GM23338 (cell line): ENCODE results near the gene AKR1E2. TPM values are rescaled to one million over a fixed set of nuclear protein-coding genes. Genes with fewer than 3 reads are reported as not detected.

Experiments used
- ATAC-seq: fragments of 200-7000 bp; cut with Tn5 transposase; 3 replicates; pipeline ENCODE4 v1.9.1; 2020
- DNase-seq: peaks from one replicate; pipeline ENCODE4 v3.0.0-alpha.2; 2015; ENCODE audit warnings: low spot score
- H2AFZ ChIP-seq: fragments of 200-600 bp; sonication (generic); 2 replicates; pipeline ENCODE4 v1.8.0; 2016; ENCODE audit warnings: antibody characterized with exemption, mild to moderate bottlenecking, moderate library complexity
- H3F3A ChIP-seq: fragments of 200-600 bp; sonication (generic); replicated peaks from 2 replicates; pipeline ENCODE4 v1.8.0; 2017; ENCODE audit warnings: antibody characterized with exemption, mixed run types, low read depth
- H3K27ac ChIP-seq: fragments of 200-600 bp; sonication (generic); 2 replicates; pipeline ENCODE4 v1.6.1; 2016; ENCODE audit warnings: low read depth
- H3K27me3 ChIP-seq: fragments of 200-600 bp; sonication (generic); 2 replicates; pipeline ENCODE4 v1.8.0; 2016; ENCODE audit warnings: mild to moderate bottlenecking, mixed run types, moderate library complexity; ENCODE audit not compliant: insufficient read depth
- H3K36me3 ChIP-seq: fragments of 200-600 bp; sonication (generic); 2 replicates; pipeline ENCODE4 v1.8.0; 2016; ENCODE audit warnings: mild to moderate bottlenecking; ENCODE audit not compliant: insufficient read depth
- H3K4me1 ChIP-seq: fragments of 200-600 bp; sonication (generic); 2 replicates; pipeline ENCODE4 v1.8.0; 2016; ENCODE audit warnings: mild to moderate bottlenecking, moderate library complexity; ENCODE audit not compliant: insufficient read depth
- H3K4me2 ChIP-seq: fragments of 200-600 bp; sonication (generic); 2 replicates; pipeline ENCODE4 v1.7.1; 2017; ENCODE audit warnings: mixed run types
- H3K4me3 ChIP-seq: fragments of 200-600 bp; sonication (generic); 2 replicates; pipeline ENCODE4 v1.6.1; 2016; ENCODE audit warnings: mixed run types
- H3K79me2 ChIP-seq: fragments of 200-600 bp; sonication (generic); replicated peaks from 2 replicates; pipeline ENCODE4 v1.8.0; 2017; ENCODE audit warnings: mild to moderate bottlenecking; ENCODE audit not compliant: insufficient read depth
- H3K9me2 ChIP-seq: fragments of 200-600 bp; sonication (generic); 2 replicates; pipeline ENCODE4 v1.8.0; 2017; ENCODE audit not compliant: insufficient read depth
- H4K20me1 ChIP-seq: fragments of 200-600 bp; sonication (generic); replicated peaks from 2 replicates; pipeline ENCODE4 v1.8.0; 2017; ENCODE audit warnings: mild to moderate bottlenecking; ENCODE audit not compliant: insufficient read depth
- H3K27ac Mint-ChIP-seq: 2 replicates; pipeline ENCODE4 v1.8.0; 2020; ENCODE audit warnings: inconsistent platforms, mild to moderate bottlenecking, moderate library complexity, mixed read lengths
- H3K27me3 Mint-ChIP-seq: 3 replicates; pipeline ENCODE4 v1.8.0; 2022; ENCODE audit warnings: low read depth, mild to moderate bottlenecking, moderate library complexity, mixed read lengths, inconsistent platforms; ENCODE audit not compliant: insufficient read depth, poor library complexity
- H3K36me3 Mint-ChIP-seq: 3 replicates; pipeline ENCODE4 v1.8.0; 2021; ENCODE audit warnings: low read depth, mild to moderate bottlenecking, inconsistent platforms, moderate library complexity, mixed read lengths
- H3K4me1 Mint-ChIP-seq: 3 replicates; pipeline ENCODE4 v1.8.0; 2020; ENCODE audit warnings: mild to moderate bottlenecking, inconsistent platforms, mixed read lengths
- H3K4me3 Mint-ChIP-seq: 3 replicates; pipeline ENCODE4 v1.8.0; 2021; ENCODE audit warnings: moderate library complexity, mild to moderate bottlenecking, inconsistent platforms, mixed read lengths
- H3K9me3 Mint-ChIP-seq: 3 replicates; pipeline ENCODE4 v1.8.0; 2020; ENCODE audit warnings: moderate library complexity, mild to moderate bottlenecking, inconsistent platforms, mixed read lengths
- CREB1 ChIP-seq: fragments of 250-450 bp; sonication (Bioruptor Pico); IDR thresholded peaks from 2 replicates; pipeline ENCODE4 v1.5.0; 2020; ENCODE audit warnings: low read depth, mild to moderate bottlenecking, moderate library complexity
- ETS1 ChIP-seq: IDR thresholded peaks from 2 replicates; pipeline ENCODE4 v1.6.1; 2016; ENCODE audit warnings: antibody characterized with exemption
- EZH2 ChIP-seq: fragments of 200-600 bp; sonication (generic); IDR thresholded peaks from one replicate; pipeline ENCODE4 v1.8.0; 2017; ENCODE audit warnings: antibody characterized with exemption, mild to moderate bottlenecking, low read depth; ENCODE audit not compliant: unreplicated experiment
- EZH2phosphoT487 ChIP-seq: fragments of 200-600 bp; sonication (generic); IDR thresholded peaks from one replicate; pipeline ENCODE4 v1.8.1; 2018; ENCODE audit warnings: antibody characterized with exemption; ENCODE audit not compliant: unreplicated experiment
- JUNB ChIP-seq: IDR thresholded peaks from one replicate; pipeline ENCODE4 v1.6.1; 2016; ENCODE audit warnings: antibody characterized with exemption; ENCODE audit not compliant: unreplicated experiment
- POLR2AphosphoS5 ChIP-seq: IDR thresholded peaks from 2 replicates; pipeline ENCODE4 v1.6.1; 2016; ENCODE audit warnings: antibody characterized with exemption, low read depth
- STAT1 ChIP-seq: IDR thresholded peaks from one replicate; pipeline ENCODE4 v1.6.1; 2016; ENCODE audit warnings: antibody characterized with exemption; ENCODE audit not compliant: unreplicated experiment
- ZNF114 ChIP-seq: fragments of 250-450 bp; sonication (Bioruptor Pico); IDR thresholded peaks from 2 replicates; pipeline ENCODE4 v1.5.0; 2020; ENCODE audit warnings: mild to moderate bottlenecking, moderate library complexity
- ZNF331 ChIP-seq: fragments of 250-450 bp; sonication (Bioruptor Pico); IDR thresholded peaks from 2 replicates; pipeline ENCODE4 v1.5.0; 2020; ENCODE audit warnings: low read depth, mild to moderate bottlenecking, moderate library complexity
- polyA plus RNA-seq: library from polyadenylated mRNA; unstranded; fragments of >200 nt; fragmentation: Nextera tagmentation; extraction: Ambion mirVana; gene quantifications from 2 replicates; pipeline ENCODE4 v1.2.1, GENCODE V29; 2016
- total RNA-seq: library from RNA; depleted of rRNA; stranded (reverse); fragments of >200 nt; shearing (Covaris generic); gene quantifications from 2 replicates; pipeline ENCODE4 v1.2.3, GENCODE V29; 2014
- TF ChIP-seq, protein P1 (sequence below): fragments of 250-450 bp; sonication (Bioruptor Pico); IDR thresholded peaks from 2 replicates; pipeline ENCODE4 v1.5.0; 2020; ENCODE audit warnings: mild to moderate bottlenecking, moderate library complexity

Gene AKR1E2
- total and polyA plus RNA-seq, 2 experiments from 2014 or later: 2.2 to 4.3 TPM

DNA sequence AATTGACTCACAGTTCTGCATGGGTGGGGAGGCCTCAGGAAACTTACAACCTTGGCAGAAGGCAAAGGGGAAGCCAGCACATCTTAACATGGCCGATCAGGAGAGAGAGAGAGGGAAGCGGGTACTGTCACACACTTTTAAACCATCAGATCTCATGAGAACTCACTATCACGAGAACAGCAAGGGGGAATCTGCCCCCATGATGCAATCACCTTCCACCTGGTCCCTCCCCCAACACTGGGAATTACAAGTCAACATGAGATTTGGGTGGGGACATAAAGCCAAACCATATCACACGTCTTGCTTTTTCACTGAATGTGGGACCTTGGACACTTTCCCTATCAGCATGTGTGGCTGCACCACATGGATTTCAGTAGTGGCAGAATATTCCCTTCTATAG is 9.0 kb upstream of the AKR1E2 start (continued):
- TF ChIP-seq, protein P1, sequence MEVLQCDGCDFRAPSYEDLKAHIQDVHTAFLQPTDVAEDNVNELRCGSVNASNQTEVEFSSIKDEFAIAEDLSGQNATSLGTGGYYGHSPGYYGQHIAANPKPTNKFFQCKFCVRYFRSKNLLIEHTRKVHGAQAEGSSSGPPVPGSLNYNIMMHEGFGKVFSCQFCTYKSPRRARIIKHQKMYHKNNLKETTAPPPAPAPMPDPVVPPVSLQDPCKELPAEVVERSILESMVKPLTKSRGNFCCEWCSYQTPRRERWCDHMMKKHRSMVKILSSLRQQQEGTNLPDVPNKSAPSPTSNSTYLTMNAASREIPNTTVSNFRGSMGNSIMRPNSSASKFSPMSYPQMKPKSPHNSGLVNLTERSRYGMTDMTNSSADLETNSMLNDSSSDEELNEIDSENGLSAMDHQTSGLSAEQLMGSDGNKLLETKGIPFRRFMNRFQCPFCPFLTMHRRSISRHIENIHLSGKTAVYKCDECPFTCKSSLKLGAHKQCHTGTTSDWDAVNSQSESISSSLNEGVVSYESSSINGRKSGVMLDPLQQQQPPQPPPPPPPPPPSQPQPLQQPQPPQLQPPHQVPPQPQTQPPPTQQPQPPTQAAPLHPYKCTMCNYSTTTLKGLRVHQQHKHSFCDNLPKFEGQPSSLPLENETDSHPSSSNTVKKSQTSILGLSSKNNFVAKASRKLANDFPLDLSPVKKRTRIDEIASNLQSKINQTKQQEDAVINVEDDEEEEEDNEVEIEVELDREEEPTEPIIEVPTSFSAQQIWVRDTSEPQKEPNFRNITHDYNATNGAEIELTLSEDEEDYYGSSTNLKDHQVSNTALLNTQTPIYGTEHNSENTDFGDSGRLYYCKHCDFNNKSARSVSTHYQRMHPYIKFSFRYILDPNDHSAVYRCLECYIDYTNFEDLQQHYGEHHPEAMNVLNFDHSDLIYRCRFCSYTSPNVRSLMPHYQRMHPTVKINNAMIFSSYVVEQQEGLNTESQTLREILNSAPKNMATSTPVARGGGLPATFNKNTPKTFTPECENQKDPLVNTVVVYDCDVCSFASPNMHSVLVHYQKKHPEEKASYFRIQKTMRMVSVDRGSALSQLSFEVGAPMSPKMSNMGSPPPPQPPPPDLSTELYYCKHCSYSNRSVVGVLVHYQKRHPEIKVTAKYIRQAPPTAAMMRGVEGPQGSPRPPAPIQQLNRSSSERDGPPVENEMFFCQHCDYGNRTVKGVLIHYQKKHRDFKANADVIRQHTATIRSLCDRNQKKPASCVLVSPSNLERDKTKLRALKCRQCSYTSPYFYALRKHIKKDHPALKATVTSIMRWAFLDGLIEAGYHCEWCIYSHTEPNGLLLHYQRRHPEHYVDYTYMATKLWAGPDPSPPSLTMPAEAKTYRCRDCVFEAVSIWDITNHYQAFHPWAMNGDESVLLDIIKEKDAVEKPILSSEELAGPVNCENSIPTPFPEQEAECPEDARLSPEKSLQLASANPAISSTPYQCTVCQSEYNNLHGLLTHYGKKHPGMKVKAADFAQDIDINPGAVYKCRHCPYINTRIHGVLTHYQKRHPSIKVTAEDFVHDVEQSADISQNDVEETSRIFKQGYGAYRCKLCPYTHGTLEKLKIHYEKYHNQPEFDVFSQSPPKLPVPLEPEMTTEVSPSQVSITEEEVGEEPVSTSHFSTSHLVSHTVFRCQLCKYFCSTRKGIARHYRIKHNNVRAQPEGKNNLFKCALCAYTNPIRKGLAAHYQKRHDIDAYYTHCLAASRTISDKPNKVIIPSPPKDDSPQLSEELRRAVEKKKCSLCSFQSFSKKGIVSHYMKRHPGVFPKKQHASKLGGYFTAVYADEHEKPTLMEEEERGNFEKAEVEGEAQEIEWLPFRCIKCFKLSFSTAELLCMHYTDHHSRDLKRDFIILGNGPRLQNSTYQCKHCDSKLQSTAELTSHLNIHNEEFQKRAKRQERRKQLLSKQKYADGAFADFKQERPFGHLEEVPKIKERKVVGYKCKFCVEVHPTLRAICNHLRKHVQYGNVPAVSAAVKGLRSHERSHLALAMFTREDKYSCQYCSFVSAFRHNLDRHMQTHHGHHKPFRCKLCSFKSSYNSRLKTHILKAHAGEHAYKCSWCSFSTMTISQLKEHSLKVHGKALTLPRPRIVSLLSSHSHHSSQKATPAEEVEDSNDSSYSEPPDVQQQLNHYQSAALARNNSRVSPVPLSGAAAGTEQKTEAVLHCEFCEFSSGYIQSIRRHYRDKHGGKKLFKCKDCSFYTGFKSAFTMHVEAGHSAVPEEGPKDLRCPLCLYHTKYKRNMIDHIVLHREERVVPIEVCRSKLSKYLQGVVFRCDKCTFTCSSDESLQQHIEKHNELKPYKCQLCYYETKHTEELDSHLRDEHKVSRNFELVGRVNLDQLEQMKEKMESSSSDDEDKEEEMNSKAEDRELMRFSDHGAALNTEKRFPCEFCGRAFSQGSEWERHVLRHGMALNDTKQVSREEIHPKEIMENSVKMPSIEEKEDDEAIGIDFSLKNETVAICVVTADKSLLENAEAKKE (CRISPR knock-in tag): no peak
- TF ChIP-seq STAT1: no peak
- no peak for TF ChIP-seq ZNF114 (CRISPR knock-in tag)
- no peak for TF ChIP-seq ZNF331
- no peak for TF ChIP-seq EZH2phosphoT487
- TF ChIP-seq EZH2: no peak
- TF ChIP-seq JUNB: no peak

DNA sequence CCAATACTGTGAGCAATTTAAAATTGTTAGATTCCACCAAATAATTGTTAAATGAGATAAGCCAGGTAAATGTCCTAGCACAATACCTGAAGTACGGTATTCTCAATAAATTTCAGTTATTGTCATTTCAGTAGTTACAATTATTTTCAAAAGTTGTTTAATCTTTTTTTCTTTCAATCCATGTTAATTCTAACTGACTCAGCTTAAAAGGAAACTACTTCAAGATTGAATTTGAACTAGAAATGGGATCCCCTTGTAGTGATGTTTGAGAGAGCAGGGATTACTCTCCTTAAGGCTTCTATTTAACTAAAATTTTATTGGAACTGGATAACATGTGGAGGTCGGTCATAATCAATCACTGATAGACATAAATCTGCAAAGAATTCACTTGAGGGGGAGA is 6.9 kb upstream of the AKR1E2 start:
- H3K4me1 ChIP-seq: no peaks in the 10 kb centered on the region
- DNase-seq: no peak
- H3K36me3 Mint-ChIP-seq: no peaks in the 10 kb centered on the region
- no peak for TF ChIP-seq EZH2
- TF ChIP-seq POLR2AphosphoS5: no peak
- no peak for TF ChIP-seq STAT1
- TF ChIP-seq CREB1: no peak
- TF ChIP-seq ZNF114 (CRISPR knock-in tag): no peak
- no peak for TF ChIP-seq ETS1
- no peak for TF ChIP-seq ZNF331
- no peak for TF ChIP-seq JUNB

More for the DNA sequence above, 6.9 kb upstream of the AKR1E2 start:
- no peak for ATAC-seq
- Mint-ChIP-seq H3K4me1 (no peaks in the 10 kb centered on the region), H3K27me3 (no peaks in the 10 kb centered on the region), H3K27ac (no peak overlapping the region), H3K9me3 (0 out of 3 replicates have a peak, but pooled peaks cover 2% of the 10 kb centered on the region), H3K4me3 (no peak overlapping the region)
- Histone ChIP-seq H3K36me3 (no peaks in the 10 kb centered on the region; the same call in 1 of the 2 replicates), H3K27me3 (no peaks in the 10 kb centered on the region), H3K79me2 (no peaks in the 10 kb centered on the region; the same call in 1 of the 2 replicates), H3K4me3 (no peak overlapping the region), H3F3A (no peaks in the 10 kb centered on the region), H2AFZ (no peak overlapping the region), H3K4me2 (no peak overlapping the region), H4K20me1 (no peaks in the 10 kb centered on the region), H3K9me2 (no peaks in the 10 kb centered on the region), H3K27ac (no peak overlapping the region)
